NCI-H2029 (cell line): ENCODE data around the gene GALE.
"Not testable (repeated sequence)": the region's sequence is repeated elsewhere in the genome, so short reads cannot be mapped to it uniquely, and the experiment has no call there.

Experiments used
- DNase-seq: peaks from one replicate; lab custom pipeline; 2025; lab: John Stamatoyannopoulos, UW

The GALE gene

GRCh38 chr1:23800400-23801337 lies at the start of gene GALE:
Gene GALE, minus strand, starts transcription at chr1:23800754. Its CDS starts 1,747 bp downstream, at chr1:23799007.
- DNase-seq: peak; percentile 88

GRCh38 chr1:23848673-23849616 lies 48.4 kb upstream of the GALE start:
- DNase-seq: no peak

DNA sequence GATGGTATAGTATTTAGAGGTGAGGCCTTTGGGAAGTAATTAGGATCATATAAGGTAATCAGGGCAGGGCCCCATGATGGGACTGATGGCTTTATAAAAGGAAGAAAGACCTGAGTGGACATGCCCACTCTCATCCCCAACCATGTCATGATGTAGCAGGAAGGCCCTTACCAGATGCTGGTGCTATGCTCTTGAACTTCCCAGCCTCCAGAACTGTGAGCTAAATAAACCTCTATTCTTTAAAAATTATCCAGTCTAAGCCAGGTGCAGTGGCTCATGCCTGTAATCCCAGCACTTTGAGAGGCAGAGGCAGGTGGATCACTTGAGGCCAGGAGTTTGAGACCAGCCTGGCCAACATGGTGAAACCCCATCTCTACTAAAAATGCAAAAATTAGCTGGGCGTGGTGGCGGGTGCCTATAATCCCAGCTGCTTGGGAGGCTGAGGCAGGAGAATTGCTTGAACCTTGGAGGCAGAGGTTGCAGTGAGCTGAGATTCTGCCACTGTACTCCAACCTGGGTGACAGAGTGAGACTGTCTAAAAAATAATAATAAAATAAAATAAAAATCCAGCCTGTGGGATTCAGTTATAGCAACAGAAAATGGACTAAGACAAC lies 47.0 kb upstream of the GALE start:
- DNase-seq: not testable (repeated sequence)

GRCh38 chr1:23845163-23845562 lies 44.6 kb upstream of the GALE start:
- DNase-seq: no peak

- no peak for DNase-seq
Observed at GRCh38 chr1:23843644-23844043, 43.1 kb upstream of the GALE start.

DNA sequence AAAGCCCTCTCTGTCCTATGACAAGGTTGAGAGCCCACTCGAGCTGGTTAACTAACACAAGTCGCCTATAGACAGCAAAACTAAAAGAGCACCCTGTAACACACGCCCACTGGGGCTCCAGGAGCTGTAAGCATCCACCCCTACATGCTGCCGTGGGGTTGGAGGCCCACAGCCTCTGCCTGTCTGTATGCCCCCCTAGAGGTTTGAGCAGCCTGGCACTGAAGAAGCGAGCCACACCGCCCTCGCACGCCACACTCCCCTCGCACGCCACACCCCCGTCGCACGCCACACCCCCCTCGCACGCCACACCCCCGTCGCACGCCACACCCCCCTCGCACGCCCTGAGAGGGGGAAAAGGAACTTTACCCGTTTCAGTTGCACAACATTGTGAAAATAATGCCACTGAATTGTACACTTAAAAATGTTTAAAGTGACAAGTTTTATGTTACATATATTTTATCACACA lies 37.9 kb upstream of the GALE start:
- DNase-seq: peak; percentile 9

GRCh38 chr1:23837908-23838307 lies 37.4 kb upstream of the GALE start:
- no peak for DNase-seq

- DNase-seq: no peak
Observed at GRCh38 chr1:23836037-23836436, 35.5 kb upstream of the GALE start.

DNA sequence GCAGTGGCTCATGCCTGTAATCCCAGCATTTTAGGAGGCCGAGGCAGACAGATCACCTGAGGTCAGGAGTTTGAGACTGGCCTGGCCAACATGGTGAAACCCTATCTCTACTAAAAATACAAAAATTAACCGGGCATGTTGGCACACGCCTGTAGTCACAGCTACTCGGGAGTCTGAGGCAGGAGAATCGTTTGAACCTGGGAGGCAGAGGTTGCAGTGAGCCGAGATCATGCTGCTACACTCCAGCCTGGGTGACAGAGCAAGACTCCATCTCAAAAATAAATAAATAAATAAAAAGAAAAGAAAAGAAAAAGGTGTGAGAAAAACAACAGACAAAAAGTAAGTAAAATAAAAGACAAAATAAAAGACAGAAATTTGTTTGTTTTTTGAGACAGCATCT lies 33.6 kb upstream of the GALE start:
- DNase-seq: not testable (repeated sequence)

DNA sequence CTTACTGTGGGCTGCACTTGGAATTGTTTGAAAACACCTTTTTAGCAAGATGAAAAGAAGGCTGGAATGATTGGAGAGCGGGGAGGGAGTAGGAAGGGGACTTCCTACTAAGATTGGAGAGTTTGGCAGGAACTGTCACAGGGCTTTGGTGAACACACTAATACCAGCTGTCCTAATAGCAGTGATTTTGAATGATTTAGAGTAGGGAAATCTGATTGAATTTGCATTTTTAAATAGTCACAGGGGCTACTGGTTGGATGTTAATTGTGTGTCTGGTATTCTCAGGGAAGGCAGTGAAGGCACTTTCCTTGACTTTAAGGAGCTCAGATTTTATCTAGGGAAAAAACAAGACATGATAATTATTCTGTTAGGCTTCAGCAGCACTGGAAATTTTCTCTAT lies 27.2 kb upstream of the GALE start:
- no peak for DNase-seq

DNA sequence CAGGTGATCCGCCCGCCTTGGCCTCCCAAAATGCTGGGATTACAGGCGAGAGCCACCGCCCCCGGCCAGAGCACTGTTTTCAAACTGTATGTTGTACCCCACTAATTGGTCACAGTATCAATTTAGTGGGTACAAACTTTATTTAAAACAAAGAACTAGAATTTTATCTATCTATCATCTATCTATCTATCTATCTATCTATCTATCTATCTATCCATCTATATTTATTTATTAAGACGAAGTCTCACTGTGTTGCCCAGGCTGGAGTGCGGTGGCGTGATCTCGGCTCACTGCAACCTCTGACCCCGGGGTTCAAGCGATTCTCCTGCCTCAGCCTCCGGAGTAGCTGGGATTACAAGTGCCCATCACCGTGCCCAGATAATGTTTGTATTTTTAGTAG lies 26.0 kb upstream of the GALE start:
- DNase-seq: not testable (repeated sequence)

- DNase-seq: no peak
Observed at GRCh38 chr1:23825762-23826522, 25.4 kb upstream of the GALE start.

DNA sequence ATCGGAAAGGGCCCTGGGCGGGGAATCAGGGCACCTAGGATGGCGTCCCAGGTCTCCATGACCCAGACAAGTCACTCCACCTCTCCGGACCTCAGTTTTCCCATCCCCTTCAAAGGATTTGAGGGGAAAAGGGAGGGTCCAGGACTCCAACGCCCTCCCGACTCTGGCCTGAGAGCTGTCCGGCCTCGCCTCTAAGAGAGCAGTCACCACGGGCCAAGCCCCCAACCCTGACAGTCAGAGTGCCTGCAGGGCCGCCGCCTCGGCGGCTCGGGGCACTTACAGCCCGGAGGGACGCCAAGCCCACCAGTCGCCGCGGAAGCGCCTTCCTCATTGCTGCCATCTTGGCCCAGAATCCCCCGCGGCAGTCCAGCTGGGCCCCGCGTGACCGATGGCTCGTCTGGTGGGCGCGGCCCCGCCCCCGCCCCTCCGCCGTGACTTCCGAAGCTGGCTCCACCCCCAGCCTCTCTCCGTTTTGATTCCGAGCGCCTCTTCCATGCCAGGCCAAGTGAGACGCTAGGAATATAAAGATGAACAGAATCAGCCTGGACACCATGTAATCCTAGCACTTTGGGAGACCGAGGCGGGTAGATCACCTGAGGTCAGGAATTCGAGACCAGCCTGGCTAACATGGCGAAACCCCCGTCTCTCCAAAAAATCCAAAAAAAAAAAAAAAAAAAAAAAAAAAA lies 24.7 kb upstream of the GALE start, which contains the start of gene HMGCL:
TSS of gene HMGCL (minus strand) at position 354 of the 686 bp plus-strand sequence. CDS start at position 340, 14 bp downstream.
- peak; percentile 81 for DNase-seq

GRCh38 chr1:23824711-23825075 lies 24.1 kb upstream of the GALE start:
- DNase-seq: no peak

GRCh38 chr1:23823767-23824166 lies 23.2 kb upstream of the GALE start:
- no peak for DNase-seq

DNA sequence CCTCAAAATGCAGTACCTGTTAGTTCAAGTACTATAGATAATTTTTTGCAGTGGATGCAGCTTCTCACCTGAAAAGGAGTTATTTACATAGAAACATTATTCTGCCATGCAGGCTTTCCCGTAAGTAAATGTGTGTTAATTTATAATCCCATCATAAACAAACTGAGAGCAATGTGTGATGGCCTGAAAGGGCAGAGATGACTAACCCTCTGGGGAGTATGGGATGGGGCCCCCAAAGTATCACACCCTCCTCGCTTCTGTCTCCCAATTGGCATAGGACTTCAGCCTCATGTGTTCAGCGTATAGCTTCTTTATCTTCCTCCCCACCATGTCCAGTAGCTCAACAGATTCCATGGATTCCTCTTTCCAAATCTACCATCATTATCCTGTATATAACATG lies 17.1 kb upstream of the GALE start:
- DNase-seq: no peak

GRCh38 chr1:23816906-23817305 lies 16.4 kb upstream of the GALE start:
- no peak for DNase-seq

GRCh38 chr1:23816361-23816760 lies 15.8 kb upstream of the GALE start:
- no peak for DNase-seq

DNA sequence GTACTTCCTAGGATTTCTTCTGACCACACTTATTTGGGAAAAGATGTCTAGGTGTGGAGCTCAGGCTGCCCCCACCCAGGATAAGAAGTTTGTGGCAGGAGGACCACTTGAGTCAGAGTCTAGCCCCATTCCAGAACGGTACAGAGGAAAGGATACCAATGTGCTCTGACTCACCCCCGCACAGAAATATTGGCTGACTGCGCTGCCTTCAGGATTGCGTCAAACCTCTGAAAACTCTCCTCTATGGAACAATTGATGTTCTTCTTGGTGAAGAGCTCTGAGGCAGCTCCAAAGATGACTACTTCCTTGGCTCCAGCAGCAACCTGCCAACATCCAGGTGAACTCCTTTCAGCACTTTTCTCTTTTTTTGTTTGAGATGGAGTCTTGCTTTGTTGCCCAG lies 13.5 kb upstream of the GALE start:
- DNase-seq: no peak

- DNase-seq: no peak
Observed at GRCh38 chr1:23810818-23811540, 10.4 kb upstream of the GALE start.
